IPS-NIHi7 (cell line): Measurements from ENCODE around the gene PRICKLE2.

ENCODE experiments used
- DNase-seq: peaks from one replicate; pipeline ENCODE4 v3.0.0; 2012; ENCODE audit warnings: mixed read lengths; ENCODE audit errors: extremely low spot score

The PRICKLE2 gene

GRCh38 chr3:64220161-64220914 is 4.9 kb downstream of the PRICKLE2 start:
- no peak for DNase-seq

DNA sequence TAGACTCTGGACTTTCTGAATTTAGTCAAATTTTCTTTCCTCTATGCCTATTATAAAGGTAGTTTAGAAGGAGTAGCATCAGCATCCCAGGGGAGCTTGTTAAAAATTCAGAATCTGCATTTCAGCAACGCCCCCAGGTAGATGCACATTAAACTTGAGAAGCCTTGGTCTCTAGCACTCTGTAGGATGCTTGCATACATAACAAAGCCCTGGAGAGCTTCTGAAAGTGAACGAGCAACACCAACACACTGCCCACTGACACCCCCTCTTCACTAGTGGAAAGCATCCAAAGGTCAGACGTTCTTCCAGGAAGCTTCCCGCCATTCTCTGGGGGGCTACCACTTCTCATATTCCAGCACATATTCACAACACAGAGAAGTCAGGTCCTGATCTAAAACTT is 6.5 kb downstream of the PRICKLE2 start:
- DNase-seq: no peak

GRCh38 chr3:64218329-64218728 is 6.9 kb downstream of the PRICKLE2 start:
- no peak for DNase-seq

DNA sequence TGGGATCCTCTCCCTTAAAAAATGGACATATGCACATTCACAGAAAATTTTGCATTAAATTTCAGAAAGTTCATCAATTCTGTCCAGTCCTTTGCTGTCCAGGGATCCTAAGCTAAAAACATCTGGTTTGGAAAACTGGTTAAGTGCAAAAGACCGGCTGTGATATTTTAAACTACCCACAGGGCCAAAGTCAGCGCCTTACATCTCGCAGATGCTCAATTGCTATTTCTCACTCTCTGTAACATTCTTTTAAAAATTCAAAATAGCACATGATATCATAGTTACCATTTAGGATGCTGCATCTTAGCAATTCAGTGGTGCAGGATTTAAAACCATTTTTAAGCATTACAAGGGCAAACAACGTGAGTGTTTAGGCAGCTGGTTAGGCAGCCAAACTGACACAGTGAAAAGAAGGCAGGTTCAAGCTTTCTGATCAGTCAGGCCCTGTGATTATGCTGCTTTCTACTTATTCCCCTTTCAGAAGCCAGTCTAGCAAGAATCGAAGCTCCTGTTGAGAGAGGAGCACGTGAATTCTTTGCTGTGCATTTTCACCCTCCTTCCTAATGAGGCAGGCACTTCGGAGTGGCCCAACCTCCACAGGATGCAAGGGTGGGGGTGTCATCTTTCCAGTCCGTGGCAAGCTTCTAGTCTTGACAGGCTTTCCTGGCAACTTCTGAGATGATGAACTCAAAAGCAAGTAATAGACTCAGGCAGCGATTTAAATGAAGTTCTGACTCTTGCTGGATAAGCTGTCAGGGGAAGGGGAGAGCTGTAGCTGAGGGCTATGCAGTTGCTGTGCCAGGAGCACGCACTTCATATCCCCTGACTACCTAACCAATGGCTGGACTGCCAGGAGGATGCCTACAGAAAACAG is 8.8 kb downstream of the PRICKLE2 start:
- no peak for DNase-seq

- DNase-seq: no peak
Observed at GRCh38 chr3:64215559-64215958, 9.7 kb downstream of the PRICKLE2 start.

GRCh38 chr3:64215103-64215502 is 10.2 kb downstream of the PRICKLE2 start:
- DNase-seq: no peak

- DNase-seq: no peak
Observed at GRCh38 chr3:64214381-64215018, 10.8 kb downstream of the PRICKLE2 start.

DNA sequence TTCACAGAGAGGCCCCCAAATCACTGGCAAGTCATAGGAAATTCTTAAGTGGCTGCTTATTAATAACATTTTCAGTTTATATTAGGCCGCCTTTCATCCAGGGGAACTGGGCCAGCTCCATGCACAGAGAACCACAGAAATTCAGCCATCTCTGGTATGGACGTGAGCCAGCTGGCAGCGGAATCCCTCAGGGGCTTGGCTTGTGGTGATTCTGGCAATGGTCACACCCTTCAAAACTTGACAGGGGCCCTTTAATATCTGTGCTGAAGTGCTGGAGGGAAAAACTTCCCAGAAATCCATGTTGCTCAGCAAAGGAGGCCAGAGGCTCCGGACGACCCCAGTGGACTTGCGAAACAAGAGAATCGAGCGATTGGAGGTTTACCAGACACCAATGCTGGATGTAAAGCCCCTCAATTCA is 11.3 kb downstream of the PRICKLE2 start:
- no peak for DNase-seq

- DNase-seq: no peak
Observed at GRCh38 chr3:64213224-64213878, 11.9 kb downstream of the PRICKLE2 start.

GRCh38 chr3:64209866-64210621 is 15.2 kb downstream of the PRICKLE2 start:
- DNase-seq: no peak

DNA sequence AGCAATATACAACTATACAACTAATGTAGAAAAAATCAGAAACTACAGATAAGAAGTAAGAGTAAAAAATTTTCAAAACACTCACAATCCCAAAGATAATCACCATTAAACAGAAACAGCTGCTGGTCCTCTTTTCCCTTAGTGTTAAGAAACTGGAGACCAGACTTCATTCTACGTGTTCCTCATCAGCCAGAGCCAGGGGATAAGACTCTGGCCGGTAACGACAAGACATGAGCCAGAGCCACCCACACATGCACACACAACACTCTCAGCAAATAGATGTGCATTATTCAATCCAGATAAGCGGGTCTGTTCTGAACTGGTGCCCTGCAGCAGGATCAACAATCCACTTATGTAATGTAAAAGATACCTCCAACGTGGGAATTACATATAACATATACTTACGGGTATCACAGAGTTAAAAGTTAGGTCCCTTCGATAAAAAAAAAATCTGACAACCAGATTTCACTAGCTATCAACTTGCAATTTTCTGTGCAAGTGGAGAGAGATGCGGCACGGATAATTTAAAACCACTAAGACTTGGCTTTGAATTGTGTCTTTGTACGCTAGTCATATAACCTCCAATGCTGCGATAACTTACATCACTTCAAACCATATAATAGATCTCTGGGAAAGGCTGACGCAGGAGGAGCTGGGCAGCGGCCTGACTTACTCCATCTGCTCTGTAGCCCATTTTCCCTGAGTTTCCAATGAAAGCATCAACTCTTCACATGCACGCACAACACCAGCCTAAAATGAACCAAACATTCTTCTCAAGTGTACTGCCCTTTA is 17.8 kb downstream of the PRICKLE2 start:
- no peak for DNase-seq

GRCh38 chr3:64203969-64204908 is 21.0 kb downstream of the PRICKLE2 start:
- DNase-seq: no peak

- no peak for DNase-seq
Observed at GRCh38 chr3:64203216-64203615, 22.1 kb downstream of the PRICKLE2 start.

DNA sequence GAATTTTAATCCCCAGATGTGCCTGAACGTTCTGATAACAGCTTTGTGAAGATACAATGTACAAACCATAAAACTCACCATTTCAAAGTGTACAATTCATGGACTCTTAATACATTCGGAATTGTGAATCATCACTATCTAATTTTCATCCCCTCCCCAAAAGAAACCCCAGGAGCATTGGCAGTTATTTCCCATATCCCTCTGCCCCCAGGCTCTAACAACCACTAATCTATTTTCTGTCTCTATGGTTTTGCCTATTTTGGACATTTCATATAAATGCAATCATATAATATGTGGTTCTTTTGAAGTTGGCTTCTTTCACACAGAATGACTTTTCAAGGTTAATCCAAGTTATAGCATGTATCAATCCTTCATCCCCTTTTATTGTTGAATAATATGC is 25.3 kb downstream of the PRICKLE2 start:
- DNase-seq: no peak

DNA sequence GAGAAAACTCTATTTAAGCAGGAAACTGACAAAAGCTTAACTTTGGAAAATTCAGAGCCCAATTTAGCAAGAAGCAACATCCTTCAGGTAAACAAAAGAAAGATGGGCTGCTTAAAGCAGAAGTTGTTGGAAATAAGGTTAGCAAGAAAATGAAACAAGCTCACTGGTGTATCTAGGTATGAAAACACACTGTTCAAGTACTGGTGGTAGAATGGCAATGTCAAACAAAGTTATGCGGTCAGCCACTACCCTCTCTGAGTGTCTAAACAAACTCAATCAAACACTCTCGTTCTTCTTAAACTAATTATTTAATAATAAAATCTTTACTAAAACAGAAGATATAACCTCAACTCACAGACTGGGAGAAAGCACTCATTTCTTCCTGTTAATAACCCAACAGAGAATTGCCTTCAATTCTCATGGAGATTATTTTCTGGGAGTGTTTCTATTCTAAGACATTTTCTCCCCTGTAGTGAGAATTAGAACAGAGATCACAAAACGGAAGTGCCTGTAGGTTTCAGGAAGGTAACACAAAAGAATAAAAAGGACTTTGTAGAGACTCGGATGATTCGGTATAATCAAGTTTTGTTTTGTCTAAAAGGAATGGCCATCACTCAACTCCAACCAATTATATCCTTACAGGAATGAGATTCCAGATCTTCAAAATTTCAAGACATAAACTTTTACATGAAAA is 28.9 kb downstream of the PRICKLE2 start:
- DNase-seq: no peak

DNA sequence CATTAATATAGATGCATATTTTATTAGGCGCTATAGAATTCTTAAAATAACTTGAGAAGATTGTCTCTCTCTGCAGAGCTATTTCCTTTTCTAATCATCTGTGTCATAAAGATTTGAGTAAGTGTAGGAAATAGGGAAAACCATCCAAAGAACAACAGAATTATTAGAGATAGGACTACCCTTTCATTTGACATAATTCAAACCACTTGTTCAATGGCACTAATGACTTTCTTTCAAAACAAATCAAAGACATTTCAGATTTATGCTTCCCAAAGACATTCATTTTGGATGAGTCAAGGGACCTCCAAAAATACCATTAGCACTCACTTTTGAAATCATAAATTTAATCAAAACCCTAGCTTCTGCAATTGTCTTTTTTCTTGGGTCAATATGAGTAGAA is 29.5 kb downstream of the PRICKLE2 start:
- DNase-seq: no peak

DNA sequence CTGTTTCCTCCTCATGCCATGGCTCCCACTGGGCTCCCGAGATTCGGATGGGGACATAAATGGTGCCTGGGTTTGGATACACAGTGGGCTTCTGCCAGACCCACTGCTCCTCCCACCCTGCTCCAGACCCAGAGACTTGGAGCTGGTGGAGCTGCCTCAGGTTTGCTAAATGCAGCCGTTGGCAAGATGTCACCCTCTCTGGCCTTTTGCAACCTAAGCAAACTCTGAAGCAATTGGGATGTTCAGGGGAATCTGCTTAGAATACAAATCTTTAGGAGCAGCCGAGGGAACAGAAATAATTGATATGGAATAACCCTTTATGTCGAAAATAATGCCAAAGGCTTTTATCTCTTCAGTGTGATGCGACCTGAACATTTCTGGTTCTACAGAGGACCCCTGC is 33.4 kb downstream of the PRICKLE2 start:
- no peak for DNase-seq
